Left renal cortex interstitium (tissue), 4 donors: Measurements from ENCODE around the gene NIPAL3. TPM values are rescaled to one million over a fixed set of nuclear protein-coding genes. Genes with fewer than 3 reads are reported as not detected.
"Not testable (repeated sequence)": the region's sequence is repeated elsewhere in the genome, so short reads cannot be mapped to it uniquely, and the experiment has no call there.

Source experiments
- DNase-seq, 4 donors: peaks; one replicate each; pipeline ENCODE4 v3.0.0-alpha.2; 2013; ENCODE audit warnings: low read depth in 4 of 4, low spot score in 2 of 4, missing footprints in 1 of 4
- polyA plus RNA-seq, 4 donors: library from polyadenylated mRNA; unstranded; fragments of 120-200 nt; gene quantifications; one replicate each; pipeline ENCODE4 v1.2.1, GENCODE V29; 2013; ENCODE audit not compliant: insufficient read length in 4 of 4

The NIPAL3 gene
- polyA plus RNA-seq, 4 donors: 20.4 to 22.7 (median 21.2) TPM

- DNase-seq: no peak
These were observed 91.8 kb downstream of the NIPAL3 start for GRCh38 chr1:24507405-24507804.

- DNase-seq: no peak
These were observed 93.3 kb downstream of the NIPAL3 start for GRCh38 chr1:24508911-24509310.

- no peak for DNase-seq
These were observed 98.1 kb downstream of the NIPAL3 start for GRCh38 chr1:24513706-24514105.

GRCh38 chr1:24514946-24515345 lies 99.3 kb downstream of the NIPAL3 start:
- DNase-seq: no peak

GRCh38 chr1:24515671-24516209 lies 100.1 kb downstream of the NIPAL3 start:
- DNase-seq: not testable (repeated sequence)

- no peak for DNase-seq
These were observed 100.9 kb downstream of the NIPAL3 start for GRCh38 chr1:24516506-24516905.

GRCh38 chr1:24517898-24518297 lies 102.3 kb downstream of the NIPAL3 start:
- no peak for DNase-seq

GRCh38 chr1:24520282-24520681 lies 104.7 kb downstream of the NIPAL3 start:
- DNase-seq: not testable (repeated sequence)

Other genes starting within 250 kb of the NIPAL3 start
- 1 to 10 TPM; 3.9 to 6.9 (median 5.2) TPM for gene IFNLR1, start 228.5 kb upstream of the NIPAL3 start, polyA plus RNA-seq
- gene GRHL3, start 96.4 kb upstream of the NIPAL3 start, polyA plus RNA-seq: 1 to 10 TPM; 2.7 to 6.1 (median 4.5) TPM
- 10 to 100 TPM; 10.7 to 13.7 (median 12.0) TPM for gene STPG1, start 2.0 kb upstream of the NIPAL3 start, polyA plus RNA-seq
- gene RCAN3, start 87.0 kb downstream of the NIPAL3 start, polyA plus RNA-seq: 10 to 100 TPM in 2 of 4 donors, 1 to 10 TPM in 2; 8.2 to 11.5 (median 9.4) TPM
- gene NCMAP, start 140.3 kb downstream of the NIPAL3 start, polyA plus RNA-seq: under 1 TPM; 0.66 to 0.96 (median 0.79) TPM
- 100 to 1,000 TPM in 3 of 4 donors, 10 to 100 TPM in 1; 96.0 to 193 (median 143) TPM for gene SRRM1, start 227.5 kb downstream of the NIPAL3 start, polyA plus RNA-seq